GM10248 (cell line): ENCODE measurements around the gene FARS2.

Experiments used
- CTCF ChIA-PET: fragments of 300-600 bp; sonication (Branson Sonifier 250); formaldehyde crosslinking; extraction: SDS; loops from one replicate; lab custom pipeline; 2021; ENCODE audit warnings: antibody characterized with exemption; lab: Yijun Ruan, JAX
- POLR2A ChIA-PET: fragments of 350-650 bp; sonication (Branson Sonifier 250); formaldehyde crosslinking; extraction: SDS; loops from one replicate; lab custom pipeline; 2020; ENCODE audit warnings: antibody characterized with exemption; lab: Yijun Ruan, JAX
- DNase-seq: peaks from one replicate; pipeline ENCODE4 v3.0.0; 2012; ENCODE audit errors: extremely low spot score
- CTCF ChIP-seq: IDR thresholded peaks from 2 replicates; pipeline ENCODE4 v1.5.1; 2012; ENCODE audit warnings: mild to moderate bottlenecking, low read depth; ENCODE audit errors: extremely low read depth, missing control alignments, control extremely low read depth

The FARS2 gene

GRCh38 chr6:5455142-5455541 lies 193.8 kb downstream of the FARS2 start:
- no peak for DNase-seq
- no peak for TF ChIP-seq CTCF
- CTCF ChIA-PET, result interaction anchor here (1.2 to 4.8 kb wide), 3 partner anchors 15 to 312 kb away, joined by 3 to 30 read pairs (median 3); no protein-coding TSS in a partner anchor
- POLR2A ChIA-PET, result no interaction called here

GRCh38 chr6:5457041-5457440 lies 195.7 kb downstream of the FARS2 start:
- ChIA-PET POLR2A (no interaction called here), CTCF (interaction anchor here (4.8 kb wide), 1 partner anchor 13 kb away, joined by 30 read pairs; no protein-coding TSS in a partner anchor)
- no peak for TF ChIP-seq CTCF
- no peak for DNase-seq

- ChIA-PET CTCF (interaction anchor here (4.8 kb wide), 1 partner anchor 12 kb away, joined by 30 read pairs; no protein-coding TSS in a partner anchor), POLR2A (no interaction called here)
- no peak for DNase-seq
- no peak for TF ChIP-seq CTCF
Observed at GRCh38 chr6:5457983-5458683, 196.8 kb downstream of the FARS2 start.

GRCh38 chr6:5459346-5459745 lies 198.0 kb downstream of the FARS2 start:
- CTCF ChIA-PET, result interaction anchor here (4.8 kb wide), 1 partner anchor 10 kb away, joined by 30 read pairs; no protein-coding TSS in a partner anchor
- DNase-seq, result no peak
- no peak for TF ChIP-seq CTCF
- POLR2A ChIA-PET, result no interaction called here

GRCh38 chr6:5461365-5461764 lies 200.1 kb downstream of the FARS2 start:
- ChIA-PET POLR2A (interaction anchor here (0.6 kb wide), 1 partner anchor 403 kb away, joined by 3 read pairs; no protein-coding TSS in a partner anchor), CTCF (interaction anchor here (1.6 kb wide), 1 partner anchor 10 kb away, joined by 9 read pairs; no protein-coding TSS in a partner anchor)
- no peak for TF ChIP-seq CTCF

GRCh38 chr6:5462856-5463255 lies 201.5 kb downstream of the FARS2 start:
- TF ChIP-seq CTCF, result no peak
- no peak for DNase-seq
- POLR2A ChIA-PET, result no interaction called here
- CTCF ChIA-PET, result interaction anchor here (1.1 kb wide), 1 partner anchor 8 kb away, joined by 4 read pairs; no protein-coding TSS in a partner anchor

More at GRCh38 chr6:5461365-5461764, 200.1 kb downstream of the FARS2 start:
- no peak for DNase-seq
